ENCODE results near the gene CFAP77.

The CFAP77 gene

GRCh38 chr9:132509928-132510874 is 100.2 kb downstream of the CFAP77 start:
- TF ChIP-seq CTCF (IDR thresholded peaks at IDR 0.05; ENCODE audit: extremely low read depth, missing control alignments) = no peak
- DNase-seq (ENCODE audit: low spot score) = no peak

- no peak for DNase-seq (ENCODE audit: low spot score)
- TF ChIP-seq CTCF (IDR thresholded peaks at IDR 0.05; ENCODE audit: extremely low read depth, missing control alignments) = no peak
Measured at GRCh38 chr9:132511191-132511999, 101.4 kb downstream of the CFAP77 start.

GRCh38 chr9:132513416-132513815 is 103.4 kb downstream of the CFAP77 start:
- no peak for TF ChIP-seq CTCF (IDR thresholded peaks at IDR 0.05; ENCODE audit: extremely low read depth, missing control alignments)
- DNase-seq (ENCODE audit: low spot score) = no peak

- TF ChIP-seq CTCF (IDR thresholded peaks at IDR 0.05; ENCODE audit: extremely low read depth, missing control alignments) = no peak
- DNase-seq (ENCODE audit: low spot score) = no peak
Measured at GRCh38 chr9:132514011-132514744, 104.2 kb downstream of the CFAP77 start.

GRCh38 chr9:132514821-132515220 is 104.8 kb downstream of the CFAP77 start:
- TF ChIP-seq CTCF (IDR thresholded peaks at IDR 0.05; ENCODE audit: extremely low read depth, missing control alignments) = no peak
- no peak for DNase-seq (ENCODE audit: low spot score)

GRCh38 chr9:132516301-132516700 is 106.3 kb downstream of the CFAP77 start:
- TF ChIP-seq CTCF (IDR thresholded peaks at IDR 0.05; ENCODE audit: extremely low read depth, missing control alignments) = no peak
- DNase-seq (ENCODE audit: low spot score) = no peak
